ENCODE results near the gene GPC6.

Gene GPC6

DNA sequence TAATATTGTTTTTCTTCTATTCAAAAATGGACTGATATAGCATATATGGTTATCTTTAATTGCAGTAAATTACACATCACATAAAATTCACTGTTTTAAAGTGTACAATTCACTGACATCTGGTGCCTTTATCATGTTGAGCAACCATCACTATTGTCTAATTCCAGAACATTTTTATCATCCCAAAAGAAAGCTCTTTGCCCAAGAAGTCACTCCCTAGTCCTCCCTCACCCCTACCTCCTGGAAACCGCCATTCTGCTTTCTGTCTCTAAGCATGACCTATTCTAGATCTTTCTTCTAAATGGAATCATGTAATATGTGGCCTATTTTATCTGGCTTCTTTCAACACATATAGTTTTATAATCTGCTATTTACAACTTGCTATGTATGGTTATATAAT is 727.2 kb downstream of the GPC6 start:
- no peak for DNase-seq

DNA sequence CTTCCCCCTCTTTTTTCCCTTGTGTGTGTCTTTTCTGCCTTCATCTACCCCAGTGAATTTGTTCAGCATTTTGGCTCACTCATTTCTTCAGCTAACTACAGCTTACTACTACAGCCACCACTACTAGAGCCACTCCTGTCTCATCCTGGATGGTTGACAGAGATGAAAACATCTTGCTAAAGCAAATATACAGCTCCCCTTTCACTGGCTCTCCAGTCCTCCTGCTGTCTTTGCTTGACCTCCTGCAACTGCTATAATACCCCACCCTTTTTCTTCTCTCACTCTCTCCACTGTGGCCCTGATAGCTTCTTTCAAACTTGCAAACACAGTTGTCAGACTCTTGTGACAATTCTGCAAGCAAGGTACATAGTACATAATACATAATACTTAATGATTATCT is 729.3 kb downstream of the GPC6 start:
- no peak for DNase-seq

DNA sequence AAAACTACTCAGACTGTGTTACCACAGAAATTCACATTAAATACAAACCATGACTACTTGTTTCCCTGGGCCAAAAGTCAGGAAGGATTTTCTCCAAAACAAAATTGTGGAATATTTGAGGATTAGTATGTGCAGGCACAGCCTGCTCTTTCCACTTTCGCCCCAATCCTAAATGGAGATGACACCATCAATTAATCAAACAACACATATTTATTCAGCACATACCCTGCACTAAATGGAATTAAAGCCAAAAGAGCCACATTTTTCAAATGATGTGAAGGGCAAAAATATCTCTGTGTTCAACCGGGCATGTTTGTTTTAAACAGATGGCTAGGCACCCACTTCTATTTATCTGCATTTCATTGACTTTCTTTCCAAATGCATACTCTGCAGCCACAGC is 729.8 kb downstream of the GPC6 start:
- DNase-seq, result no peak

DNA sequence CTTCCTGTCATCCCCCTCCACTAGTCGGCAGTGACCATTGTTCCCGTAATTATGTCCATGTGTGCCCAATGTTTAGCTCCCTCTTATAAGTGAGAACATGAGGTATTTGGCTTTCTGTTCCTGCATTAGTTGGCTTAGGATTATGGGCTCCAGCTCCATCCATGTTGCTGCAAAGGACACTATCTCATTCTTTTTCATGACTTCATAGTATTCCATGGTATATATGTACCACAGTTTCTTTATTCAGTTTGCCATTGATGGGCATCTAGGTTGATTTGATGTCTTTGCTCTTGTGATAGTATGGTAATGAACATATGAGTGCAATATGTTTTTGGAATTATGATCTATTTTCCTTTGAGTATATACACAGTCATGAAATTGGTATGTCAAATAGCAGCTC is 730.8 kb downstream of the GPC6 start:
- no peak for DNase-seq

DNA sequence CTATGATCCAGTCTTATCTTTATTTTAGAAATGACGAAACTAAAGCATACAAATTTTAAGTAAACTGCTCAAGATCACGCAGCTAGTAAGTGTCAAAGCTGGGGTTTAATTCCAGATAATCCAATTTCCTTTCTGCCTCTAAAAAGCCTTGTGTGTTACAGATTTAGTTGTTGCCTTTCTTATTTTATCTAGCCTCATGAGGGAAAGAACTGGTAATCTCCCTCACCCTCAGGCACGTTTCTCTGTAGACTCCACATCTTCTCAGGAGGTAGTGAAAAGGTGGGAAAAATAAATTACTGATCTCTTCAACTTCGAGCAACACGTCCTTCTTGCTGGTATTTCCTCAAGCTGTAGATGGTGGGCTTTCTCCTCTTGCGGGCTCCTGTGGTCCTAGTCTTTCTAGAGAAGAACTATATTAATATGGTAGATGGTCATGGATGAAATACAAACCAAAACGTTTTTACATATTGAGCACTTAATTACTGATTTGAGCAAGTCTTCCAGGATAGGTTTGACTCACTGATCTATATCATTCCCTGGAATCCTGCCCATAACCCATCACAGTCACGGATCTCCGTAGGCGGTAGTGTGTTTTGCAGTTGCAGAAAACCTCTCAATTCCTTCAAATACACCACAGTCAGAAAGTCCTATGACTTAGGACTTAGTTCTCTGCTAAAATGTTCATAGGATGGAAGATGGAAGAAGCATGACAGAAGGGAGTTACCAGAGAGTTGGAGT is 733.4 kb downstream of the GPC6 start:
- DNase-seq, result no peak

DNA sequence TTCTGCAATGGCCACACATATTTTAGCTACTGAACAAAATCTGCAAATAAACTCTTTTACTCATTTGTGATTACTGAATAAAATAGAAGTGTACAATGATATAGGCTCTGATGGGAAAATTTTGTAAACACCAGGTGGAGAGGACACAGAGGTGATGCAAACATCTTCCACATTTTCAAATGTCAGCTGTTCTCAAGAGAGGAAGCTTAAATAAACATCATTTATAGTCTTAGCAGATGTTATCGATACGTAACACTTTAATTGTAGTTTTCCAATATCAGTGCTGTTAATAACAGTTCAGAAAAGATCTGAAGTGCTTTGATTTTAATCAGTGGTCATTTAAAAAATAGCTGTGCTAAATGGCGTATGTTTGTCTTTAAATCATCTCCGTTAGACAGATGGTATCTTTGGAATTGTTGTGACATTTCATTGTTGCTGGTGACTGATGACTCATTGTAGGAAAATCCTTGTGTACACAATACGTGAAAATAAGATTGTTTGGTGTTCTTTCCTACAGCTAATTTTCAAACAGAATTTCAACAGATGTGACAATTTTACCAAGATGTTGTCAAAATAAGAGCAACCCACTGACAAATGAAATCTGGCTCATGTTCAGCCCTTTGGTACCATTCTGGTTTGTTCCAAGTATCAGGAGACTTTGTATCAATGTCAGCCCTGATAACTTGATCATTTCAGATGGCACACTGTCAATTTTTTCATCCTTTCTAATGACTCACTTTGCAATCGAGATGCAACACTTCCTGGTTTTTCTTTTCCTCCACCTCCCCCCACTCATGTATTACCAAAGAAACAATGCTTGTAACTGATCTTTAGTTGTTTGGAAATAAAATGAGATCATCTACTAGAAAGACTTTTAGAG is 736.9 kb downstream of the GPC6 start:
- DNase-seq, result no peak

DNA sequence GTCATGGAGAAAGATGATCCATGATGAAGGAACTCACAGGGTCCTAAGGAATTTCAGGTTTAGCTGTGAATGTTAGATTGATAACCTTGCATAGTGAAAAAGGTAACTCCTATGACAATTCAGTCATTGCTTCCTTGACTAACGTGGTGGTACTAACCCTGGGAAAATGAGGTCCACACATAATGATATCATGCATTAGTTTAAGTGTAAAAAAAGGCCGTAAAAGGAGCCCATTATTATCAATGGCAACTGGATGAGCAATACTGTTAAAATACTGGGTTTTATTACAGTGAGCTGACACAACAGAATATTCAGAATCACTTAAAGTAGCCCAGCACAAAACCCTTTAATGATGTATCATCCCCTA is 737.5 kb downstream of the GPC6 start:
- DNase-seq, result no peak

DNA sequence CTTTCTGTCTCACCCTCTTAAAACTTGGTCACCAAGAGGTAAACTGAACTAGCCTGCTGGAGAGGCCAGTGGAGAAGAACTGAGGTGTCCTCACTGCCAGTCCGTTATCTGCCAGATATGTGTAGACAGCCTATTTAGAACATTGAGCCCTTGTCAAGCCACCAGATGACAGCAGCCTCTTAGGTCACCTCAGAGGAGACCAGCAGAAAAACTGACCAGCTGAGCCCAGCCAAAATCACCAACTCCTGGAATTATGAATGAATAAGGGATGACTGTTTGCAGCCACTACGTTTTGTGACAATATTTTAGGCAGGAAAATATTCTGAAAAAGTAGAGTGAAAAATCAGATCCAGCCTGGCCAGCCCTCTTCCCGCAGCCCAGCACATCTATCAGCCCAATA is 739.0 kb downstream of the GPC6 start:
- no peak for DNase-seq

DNA sequence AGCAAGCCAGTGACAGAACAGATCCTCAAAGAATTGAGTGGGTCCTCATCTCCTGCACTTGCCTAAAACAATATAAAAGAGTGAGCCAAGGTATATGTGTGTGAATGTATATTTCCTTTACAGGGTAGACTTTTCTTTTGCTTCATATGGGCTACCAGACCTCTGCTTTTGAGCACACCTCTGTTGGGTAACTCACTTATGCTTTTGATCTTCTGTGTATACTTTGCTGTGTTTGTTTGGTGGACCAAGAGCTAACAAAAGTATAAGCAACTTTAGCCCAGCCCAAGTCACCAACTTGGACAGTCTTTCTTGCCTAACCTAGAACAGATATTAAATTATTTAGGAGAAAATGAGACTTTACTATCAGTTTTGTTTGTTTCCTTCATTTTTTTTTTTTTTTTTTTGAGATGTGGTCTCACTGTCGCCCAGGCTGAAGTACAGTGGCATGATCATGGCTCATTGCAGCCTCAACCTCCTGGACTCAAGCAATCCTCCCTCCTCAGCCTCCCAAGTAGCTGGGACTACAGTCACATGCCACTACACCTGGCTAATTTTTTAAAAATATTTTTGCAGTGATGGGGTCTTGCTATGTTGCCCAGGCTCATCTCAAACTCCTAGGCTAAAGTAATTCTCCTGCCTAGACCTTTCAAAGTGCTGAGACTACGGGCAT is 739.8 kb downstream of the GPC6 start:
- DNase-seq, result no peak

DNA sequence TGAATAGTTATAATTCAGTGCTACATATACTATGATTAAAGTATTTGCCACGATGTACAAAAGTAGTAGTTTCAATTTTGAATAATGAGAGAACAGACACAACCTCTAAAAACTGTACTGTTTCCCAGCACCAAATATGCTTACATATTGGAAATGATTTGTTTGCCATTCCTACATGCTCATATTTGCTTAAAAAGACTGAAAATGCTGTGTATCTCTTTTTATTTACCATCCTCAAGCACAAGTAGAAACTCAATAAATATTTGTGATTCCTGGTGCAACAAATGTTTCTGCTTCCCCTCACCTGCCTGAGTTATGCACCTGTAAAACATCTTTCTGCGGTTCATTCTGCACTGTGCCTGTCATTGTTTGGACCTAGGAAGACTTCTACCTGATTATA is 740.7 kb downstream of the GPC6 start:
- DNase-seq, result no peak

DNA sequence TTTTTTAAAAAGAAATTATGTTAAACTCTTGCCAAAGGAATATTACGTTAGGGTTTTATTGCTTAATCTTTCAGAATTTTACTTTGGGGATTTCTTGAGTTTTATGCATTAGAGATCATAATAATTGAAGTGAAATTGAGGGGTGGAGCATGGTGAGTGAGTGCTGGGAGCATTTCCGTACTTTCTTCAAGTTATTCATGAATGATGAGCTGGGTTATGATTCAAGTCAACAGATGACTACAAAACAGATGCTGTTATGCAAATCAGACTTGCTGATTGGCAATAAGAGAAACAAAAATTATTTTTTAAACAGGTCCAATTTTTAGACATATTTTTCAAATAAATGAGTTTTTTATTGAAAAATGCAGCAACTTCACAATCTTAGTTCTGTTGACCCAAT is 748.6 kb downstream of the GPC6 start:
- no peak for DNase-seq

DNA sequence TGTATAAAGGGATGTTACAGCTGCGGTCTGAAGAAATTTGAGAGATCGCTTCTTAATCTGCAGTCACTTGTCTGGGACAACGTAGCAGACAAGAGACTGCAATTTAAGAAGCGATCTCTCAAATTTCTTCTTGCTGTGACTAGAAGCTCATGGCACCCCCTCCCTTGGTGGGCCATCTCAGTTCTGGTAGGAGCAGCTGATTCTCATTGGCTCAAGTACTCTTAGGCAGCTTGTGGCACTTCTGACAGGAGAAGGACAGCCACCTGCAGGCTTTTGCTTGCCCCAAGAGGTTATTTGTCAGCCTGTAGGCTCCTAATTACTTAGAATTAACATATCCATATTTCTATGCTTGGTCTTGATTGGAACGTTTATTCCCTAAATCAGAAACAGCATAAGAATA is 749.9 kb downstream of the GPC6 start:
- DNase-seq, result no peak

DNA sequence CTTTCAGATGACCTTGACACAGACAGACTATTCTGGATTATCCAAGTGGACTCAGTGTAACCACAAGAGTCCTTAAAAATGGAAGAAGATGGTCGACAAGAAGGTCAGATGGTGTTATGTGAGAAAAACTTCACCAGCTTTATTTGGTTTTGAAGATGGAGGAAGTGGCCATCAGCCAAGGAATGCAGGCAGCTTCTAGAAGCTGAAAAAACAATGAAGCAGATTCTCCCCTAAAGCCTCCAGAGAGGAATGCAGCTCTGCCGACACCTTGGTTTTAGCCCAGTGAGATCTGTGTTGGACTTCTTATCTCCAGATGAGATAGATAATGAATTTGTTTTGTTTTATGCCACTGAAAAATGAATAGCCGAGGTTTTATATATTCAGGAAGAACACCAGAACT is 751.4 kb downstream of the GPC6 start:
- DNase-seq, result no peak

DNA sequence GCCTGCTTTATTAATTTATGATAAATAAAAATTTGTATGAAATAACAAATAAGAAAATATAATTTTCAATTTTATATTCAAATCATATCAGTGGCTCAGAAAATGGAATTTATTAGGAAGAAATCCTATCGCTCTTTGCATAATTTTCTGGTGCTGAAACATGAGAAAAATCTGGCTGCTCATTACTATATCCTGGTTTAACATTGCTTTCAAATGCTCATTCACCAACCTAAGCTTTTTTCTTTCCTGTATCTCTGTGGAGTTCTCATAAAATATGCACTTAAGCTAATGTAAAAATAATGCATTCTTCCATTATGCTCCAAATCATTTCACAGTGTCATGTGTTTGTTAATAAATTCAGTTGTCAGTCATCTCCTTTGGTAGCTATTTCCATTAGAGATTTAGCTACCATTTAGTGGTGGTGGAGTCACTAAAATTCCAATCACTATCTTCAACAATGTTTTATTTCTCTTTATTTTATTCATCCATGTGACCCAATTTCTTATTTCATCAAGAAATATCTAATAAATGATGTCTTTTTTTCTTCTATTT is 754.9 kb downstream of the GPC6 start:
- no peak for DNase-seq

DNA sequence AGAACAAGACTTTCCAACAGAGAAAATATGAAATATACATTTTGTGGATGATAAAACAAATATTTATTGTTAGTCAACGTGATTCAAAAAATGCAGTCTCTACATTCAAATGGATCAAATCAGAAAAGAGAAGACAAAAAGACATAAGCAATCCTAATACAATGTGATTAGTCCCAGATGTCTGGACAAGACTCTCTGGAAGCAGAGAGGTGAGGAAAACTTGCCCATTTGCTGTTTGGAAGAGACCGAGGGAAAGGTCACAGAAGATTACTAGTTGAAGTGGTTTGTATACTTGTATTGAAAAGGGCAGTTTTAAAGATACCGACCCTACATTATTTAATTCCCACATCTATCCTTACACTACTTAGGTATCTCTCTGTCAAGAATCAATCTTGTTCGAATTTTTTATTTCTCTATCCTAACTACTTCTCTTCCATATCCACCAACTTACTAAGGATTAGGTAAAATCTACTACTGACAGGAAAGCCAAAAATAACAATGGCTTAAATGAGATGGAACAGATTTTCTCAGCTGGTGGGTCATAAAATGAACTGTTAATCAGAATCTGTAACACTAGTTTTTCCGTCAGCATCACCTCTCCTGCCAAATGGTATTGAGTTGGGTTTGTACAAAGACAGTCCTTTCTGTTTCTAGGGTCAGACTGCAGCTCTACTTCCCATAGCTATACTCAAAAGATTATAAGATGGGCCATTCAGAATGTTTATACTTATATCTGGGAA is 755.7 kb downstream of the GPC6 start:
- no peak for DNase-seq

DNA sequence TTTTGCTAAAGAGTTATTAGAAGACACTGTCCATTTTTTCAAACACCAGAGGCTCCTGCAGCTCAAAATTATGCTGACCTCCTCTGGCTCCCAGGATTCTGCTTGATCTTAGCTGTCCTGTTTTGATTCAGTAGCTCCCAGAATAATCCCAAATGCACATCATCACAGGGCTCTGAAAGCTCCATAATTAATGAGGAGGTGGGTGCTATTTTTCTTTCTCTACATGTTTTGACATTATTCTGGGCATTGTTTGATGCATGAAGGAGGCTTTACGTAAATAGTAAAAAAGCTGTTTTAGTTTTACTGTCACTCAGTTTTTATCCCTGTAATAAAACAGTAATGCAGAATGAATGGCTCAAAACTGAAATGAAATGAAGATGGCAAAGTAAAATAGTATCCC is 757.4 kb downstream of the GPC6 start:
- DNase-seq, result no peak

DNA sequence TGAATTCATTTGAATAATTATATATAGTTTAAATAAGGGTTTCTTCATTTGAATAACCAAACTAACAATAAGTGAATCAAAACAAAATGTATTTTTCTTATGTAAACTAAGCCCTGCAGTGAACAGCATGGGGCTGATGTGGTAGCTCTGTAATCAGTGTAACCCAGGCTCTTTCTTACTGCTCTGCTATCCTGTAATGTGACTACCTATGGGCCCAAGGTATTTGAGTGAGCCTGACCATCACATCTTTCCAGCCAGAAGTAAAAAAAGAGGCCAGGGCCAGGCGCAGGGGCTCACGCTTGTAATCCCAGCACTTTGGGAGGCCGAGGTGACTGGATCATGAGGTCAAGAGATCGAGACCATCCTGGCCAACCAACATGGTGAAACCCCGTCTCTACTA is 758.3 kb downstream of the GPC6 start:
- DNase-seq, result no peak

DNA sequence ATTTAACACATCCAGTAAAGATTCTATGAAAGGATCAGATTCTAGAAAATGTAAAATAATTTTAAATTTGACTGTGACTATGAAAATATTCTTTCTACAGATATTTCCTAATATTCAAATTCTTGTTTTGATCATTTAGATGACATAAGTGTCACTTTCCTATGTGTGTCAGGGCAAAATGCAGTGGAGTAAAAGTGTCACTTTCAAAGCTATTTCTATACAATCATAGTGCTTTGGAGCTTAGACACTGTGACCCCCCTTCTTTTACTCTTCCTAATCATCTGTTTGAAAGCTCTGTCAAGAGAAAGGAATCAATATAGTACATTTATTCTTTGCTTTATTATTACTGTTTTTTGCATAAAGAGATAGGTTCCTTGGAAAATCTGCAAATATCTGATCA is 760.9 kb downstream of the GPC6 start:
- DNase-seq, result no peak

DNA sequence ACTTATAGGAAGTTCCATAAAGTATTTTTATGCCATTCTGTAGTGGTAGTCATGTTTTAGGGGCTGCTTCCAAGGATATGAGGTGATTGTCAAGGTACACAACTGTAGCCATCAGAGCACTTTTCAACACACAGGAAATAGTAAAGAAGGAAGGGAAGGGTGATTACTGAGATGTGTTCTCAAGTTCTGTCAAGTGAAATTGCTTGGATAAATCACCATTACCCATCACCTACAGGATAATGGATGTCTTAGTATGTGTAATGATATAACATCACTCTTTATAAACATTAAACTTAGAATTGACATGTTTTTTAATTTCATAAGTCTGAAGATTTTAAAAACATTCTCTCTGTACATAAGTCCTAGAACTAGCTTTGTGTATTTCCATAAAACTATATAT is 765.0 kb downstream of the GPC6 start:
- no peak for DNase-seq

DNA sequence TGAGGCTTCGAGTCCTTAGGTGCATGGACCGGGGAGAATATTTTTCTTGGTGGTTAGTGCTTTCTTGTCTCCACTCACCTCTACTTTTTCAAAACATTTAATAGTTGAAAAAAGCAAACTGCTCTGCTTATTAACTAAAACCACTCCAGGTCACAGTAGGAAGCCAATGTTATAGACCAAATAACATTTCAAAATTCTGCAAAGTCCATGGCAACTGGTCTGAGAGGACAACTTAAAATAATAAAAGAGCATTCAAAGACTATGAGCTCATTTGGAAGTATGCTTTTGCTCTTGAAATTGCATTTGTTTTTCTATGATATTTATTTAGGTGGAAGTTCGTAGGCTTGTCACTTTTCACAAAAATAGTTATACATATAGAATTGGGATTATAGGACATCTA is 769.9 kb downstream of the GPC6 start:
- DNase-seq, result no peak

DNA sequence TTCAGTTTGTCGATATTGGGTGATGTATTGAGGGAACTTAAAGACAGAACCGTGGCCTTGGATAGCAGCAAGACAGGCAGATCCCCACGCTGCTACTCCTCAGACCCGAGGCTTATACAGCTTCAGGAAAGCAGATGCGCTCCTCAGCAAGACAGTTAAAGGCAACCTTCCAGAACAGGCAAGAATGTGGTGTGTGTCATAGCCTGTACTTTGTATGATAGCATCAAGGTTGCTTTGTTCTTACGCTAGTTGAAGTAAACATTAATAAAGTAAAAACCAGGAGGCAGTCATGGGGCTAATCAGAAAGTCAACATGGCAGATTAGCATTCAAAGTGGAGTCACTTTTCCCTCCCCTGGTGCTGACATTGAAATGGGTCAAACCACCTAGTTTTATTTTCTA is 779.7 kb downstream of the GPC6 start:
- no peak for DNase-seq

DNA sequence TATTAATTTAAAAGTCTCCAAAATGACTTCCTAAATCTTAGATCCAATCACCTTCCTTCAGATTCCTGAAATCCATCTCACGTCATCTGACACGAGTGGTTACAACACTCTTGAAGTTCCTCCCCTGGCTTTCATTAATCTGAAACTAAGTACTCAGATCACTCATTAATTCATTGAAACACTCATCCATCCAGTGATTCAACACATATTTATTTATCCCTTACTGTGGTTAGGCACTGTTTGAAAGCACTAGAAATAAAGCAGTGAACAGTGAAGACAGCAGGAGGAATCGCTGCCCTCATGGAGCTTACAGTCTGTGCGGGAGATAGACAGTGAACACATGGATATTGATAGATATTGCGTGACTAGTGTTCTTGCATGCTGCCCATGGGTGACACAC is 780.5 kb downstream of the GPC6 start:
- no peak for DNase-seq

DNA sequence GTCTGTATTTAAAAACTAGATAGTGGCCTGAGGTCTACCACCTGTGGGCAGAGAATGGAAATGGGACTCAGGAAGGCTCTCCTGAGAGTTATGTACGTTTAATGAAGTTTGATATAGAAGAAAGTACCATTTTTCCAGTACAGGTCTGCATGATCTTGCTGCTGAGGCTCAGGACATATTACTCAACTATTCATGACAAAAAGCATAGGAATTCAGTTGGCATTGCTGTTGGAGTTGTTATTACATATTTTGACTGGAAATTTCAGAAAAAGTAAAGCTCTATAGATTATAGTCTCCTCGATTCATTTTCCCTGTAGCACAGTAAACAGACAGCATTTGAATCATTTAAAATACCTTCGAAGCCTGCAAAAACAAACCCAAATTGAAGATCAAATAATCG is 783.1 kb downstream of the GPC6 start:
- no peak for DNase-seq

Data from stimulated activated CD4-positive, alpha-beta T cell treated with anti-CD3 and anti-CD28 coated beads, Interleukin-4, amount 100 ng/mL, for 24 hours (primary cell).